RKO (cell line): ENCODE data around the gene GSTT2B.
"Not testable (repeated sequence)": the region's sequence is repeated elsewhere in the genome, so short reads cannot be mapped to it uniquely, and the experiment has no call there.

Experiments
- DNase-seq: peaks from one replicate; pipeline ENCODE4 v3.0.0-alpha.2; 2016; ENCODE audit warnings: low spot score

Gene GSTT2B

DNA sequence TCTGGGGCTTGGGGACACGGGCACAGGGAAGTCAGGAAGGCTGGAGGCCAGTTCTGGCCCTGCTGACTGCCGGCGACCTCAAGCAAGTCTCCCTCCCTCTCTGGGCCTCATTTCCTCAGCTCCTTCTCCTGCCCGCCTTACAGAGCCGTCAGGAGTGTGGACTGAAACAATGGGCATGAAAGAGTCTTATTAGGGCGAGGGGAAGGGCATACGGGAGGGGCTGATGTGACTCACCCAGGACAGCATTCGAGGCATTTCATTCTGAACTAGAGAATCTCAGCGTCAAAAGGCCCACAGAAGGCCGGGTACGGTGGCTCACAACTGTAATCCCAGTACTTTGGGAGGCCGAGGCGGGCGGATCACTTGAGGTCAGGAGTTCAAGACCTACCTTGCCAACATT, 20.8 kb downstream of the GSTT2B start:
- DNase-seq, result not testable (repeated sequence)

- no peak for DNase-seq
These were observed 22.0 kb downstream of the GSTT2B start for GRCh38 chr22:23939017-23939357.

DNA sequence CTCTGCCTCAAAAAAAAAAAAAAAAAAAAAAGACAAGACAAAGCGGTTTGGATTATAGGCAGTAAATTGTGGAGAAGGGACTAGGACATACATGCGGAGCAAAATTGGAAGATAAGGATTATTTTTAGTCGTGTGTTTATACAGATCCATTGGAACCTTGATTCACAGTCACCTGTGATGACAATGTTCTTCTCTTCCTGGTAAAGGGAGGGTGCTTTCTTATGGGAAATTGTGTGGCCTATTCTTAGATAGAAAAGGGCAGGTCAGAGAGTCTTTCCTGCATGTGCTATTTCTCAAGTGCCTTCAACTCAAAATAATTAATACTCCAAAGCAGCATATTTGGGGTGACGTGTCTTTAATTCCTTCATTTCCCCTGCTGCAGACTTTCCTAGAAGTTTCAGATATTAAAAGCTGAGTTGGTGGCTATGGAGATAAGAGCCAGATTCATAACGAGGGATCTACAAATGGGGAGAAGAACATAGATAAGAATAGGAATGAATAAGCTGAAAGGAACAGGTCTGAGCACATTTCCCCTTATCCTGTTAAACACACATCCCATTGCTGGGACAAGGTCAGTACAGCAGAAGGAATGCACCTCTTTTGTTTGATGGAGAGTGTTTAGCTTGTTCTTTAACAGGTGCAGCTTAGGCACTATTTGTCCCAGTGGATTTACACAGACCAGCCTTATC, 22.5 kb downstream of the GSTT2B start:
- DNase-seq, result no peak

DNA sequence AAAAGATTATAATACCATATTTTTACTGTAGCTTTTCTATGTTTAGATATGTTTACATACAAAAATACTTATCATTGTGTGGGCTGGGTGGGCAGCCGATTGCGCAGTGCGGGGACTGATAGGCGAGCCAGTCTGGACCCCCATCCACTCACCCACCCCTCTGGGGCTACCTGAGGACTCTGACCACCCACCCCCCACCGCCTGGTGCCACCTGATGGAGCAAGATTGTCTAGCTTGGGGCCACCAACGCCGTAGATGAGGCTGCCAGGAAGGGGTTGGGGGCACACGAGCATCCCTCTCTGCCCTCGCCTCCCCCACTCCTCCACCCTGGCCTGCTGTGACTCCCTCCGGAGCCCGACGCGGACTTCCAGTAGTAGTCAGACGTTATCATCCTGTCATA, 34.4 kb downstream of the GSTT2B start:
- no peak for DNase-seq

DNA sequence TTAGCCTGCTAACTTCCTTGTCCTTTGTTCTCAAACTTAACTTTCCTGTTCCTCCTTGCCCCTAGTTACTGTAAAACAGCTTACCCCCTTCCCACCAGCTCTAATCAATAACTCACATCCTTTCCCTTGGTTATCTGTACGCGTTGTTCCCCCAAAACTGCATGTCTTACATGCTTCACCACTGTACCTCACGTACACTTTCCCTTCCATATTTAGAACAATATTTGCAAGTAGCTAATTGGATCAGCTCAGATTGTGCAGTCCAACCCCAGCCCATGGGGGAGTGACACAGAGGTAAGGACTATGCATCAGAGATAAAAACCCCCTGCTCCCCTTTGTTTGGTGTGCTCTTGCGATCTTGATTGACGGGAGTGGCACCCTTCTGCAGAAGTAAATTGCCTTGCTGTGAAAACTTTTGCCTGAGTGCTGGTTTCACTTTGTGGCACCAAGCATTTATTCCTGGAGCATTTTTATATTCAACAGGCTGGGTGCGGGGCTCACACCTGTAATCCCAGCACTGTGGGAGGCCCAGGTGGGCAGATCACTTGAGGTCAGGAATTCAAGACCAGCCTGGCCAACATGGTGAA, 35.9 kb downstream of the GSTT2B start:
- no peak for DNase-seq

DNA sequence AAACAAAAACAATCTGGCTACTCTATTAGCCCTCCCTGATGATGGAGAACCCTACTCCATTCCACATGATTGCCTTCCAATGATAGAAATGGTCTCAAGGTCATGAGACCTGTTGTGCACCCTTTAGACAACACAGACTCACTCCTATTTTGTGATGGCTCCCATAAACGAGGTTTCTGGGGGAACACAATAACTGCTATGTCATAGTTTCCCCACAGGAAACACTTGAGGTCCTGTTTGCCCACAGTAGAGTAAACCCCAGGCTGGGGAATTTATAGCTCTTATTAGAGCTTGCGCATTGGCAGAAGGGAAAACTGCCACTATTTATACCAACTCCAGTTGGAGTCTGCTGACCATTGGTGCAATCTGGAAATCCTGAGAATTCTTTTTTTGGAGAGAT, 38.1 kb downstream of the GSTT2B start:
- DNase-seq, result no peak

- DNase-seq, result not testable (repeated sequence)
These were observed 39.3 kb downstream of the GSTT2B start for GRCh38 chr22:23921586-23922201.

- not testable (repeated sequence) for DNase-seq
These were observed 40.8 kb downstream of the GSTT2B start for GRCh38 chr22:23920267-23920611.

DNA sequence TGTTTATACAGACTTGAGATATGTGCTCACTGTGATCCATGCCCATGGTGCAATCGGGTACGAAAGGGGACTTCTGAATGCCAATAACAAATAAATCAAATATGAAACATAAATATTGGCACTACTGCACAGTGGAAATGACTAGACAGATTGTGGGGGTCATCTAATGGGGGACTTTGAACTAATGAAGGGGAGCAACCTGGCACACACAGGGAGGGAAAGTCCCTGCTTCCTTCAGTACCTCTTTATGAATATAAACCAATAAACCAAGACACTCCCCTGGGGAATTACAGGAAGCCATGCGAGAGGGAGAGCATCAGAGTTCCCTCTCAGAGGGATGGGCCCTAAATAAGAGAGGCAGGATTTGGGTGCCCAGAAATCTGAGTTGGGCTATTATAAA, 45.7 kb downstream of the GSTT2B start:
- DNase-seq, result no peak

- DNase-seq, result peak; percentile 99
These were observed 47.2 kb downstream of the GSTT2B start for GRCh38 chr22:23913661-23914353.

DNA sequence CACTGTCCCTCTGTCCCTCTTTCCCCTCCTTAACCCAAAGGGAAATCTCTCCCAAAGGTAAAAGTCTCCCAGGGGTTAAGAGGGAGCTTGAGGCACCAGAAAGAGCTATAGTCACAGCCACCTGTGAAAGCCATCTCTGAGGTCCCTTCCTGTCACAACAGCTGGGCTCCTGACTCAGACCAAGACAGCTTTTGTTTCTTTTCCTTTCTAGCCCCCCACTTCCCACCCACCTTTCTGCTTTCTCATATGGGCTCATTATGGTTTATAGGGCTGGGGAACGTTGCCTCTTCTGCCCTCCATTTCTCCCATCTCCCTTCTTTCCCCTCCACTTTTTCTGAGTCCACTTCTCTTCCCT, 47.7 kb downstream of the GSTT2B start:
- peak; percentile 37 for DNase-seq

- no peak for DNase-seq
These were observed 48.6 kb downstream of the GSTT2B start for GRCh38 chr22:23912293-23912903.

DNA sequence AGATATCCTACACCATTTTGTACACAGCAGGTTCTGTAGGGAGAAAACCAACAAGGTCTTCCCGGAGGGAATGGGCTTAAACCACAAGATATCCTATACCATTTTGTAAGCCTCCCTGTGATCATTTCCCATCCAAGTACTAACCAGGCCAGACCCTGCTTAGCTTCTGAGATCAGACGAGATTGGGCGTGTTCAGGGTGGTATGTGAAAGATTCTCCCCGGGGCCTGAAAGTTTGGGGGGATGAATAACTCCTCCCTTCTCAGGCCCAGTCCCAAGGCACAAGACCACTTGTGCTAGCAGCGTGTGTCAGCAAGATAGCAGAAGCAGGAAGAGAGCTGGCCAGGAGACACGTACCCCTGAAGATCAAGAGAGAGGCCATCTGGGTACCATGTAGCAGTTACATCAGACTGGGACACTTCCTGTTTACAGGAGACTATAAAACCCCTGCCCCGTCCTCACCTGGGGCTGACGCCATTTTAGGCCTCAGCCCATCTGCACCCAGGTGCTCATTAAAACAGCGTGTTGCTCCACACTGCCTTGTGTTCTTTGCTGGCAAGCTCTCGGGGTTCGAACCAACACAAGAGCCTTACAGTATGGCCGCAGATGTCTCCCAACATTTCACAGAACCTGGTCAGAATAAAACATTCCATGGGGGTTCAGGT, 49.5 kb downstream of the GSTT2B start:
- no peak for DNase-seq

GRCh38 chr22:23910496-23911190, 50.4 kb downstream of the GSTT2B start:
- no peak for DNase-seq

DNA sequence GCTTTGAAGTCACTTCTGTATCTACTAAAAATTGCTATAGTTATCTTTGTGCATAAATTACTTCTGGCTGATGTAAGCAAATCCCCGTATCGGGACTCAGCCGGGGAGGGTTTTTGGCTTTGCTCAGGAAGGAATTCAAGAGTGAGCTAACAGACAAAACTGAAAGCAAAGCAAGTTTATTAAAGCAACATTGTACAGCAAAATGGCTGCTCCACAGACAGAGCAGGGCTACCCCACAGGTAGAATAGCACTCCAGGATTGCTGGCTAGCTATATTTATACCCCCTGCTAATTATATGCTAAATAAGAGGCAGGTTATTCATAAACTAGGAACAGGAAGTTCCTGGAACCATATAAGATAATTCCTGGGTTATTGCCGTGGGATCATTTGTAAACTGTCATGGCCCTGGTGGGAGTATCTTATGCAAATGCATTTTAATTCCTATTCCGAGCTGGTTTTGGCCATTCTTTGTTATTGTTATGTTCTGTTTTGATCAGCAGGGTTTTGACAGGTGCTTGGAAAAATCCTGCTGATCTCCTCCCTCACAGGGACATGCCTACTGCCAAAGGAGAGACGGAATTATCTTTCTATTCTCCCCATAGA, 51.6 kb downstream of the GSTT2B start:
- DNase-seq, result no peak

DNA sequence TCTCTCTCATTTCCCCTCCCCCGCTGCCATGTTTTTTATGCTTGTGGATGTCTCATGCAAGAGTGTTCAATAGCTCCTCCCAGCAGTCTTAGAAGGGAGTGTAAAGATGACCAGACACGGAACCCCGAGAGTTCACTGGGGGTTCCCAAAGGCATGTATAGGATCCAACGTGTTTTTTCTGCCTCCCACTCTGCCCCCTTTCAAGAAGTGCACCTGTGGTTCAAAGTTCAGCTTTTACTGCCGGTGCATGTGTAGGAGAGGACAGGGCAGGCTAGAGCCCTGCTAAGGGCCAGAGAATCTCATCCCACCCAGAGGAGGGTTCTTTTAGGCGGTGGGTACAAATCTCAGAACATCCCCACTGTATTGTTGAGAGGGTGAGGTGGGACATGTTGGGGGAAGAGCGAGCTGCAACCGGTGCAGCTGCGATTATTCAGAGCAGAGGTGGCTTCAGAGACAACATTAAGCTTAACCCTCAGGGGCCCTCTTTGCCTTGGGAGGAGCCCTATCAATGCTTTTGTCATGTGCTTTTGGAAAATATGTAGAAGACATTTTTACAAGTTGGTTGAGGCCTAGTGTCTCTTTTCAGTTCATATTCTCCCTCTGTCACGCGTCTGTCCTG, 52.3 kb downstream of the GSTT2B start:
- no peak for DNase-seq

DNA sequence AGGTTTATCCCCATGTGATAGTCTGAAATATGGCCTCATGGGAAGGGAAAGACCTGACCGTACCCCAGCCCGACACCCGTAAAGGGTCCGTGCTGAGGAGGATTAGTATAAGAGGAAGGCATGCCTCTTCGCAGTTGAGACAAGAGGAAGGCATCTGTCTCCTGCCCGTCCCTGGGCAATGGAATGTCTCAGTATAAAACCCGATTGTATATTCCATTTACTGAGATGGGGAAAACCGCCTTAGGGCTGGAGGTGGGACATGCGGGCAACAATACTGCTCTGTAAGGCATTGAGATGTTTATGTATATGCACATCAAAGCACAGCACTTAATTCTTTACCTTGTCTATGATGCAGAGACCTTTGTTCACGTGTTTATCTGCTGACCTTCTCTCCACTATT, 53.6 kb downstream of the GSTT2B start:
- not testable (repeated sequence) for DNase-seq
